Subcutaneous adipose tissue (tissue), 4 donors: ENCODE data around the gene NPAS3. TPM values are rescaled to one million over a fixed set of nuclear protein-coding genes. Genes with fewer than 3 reads are reported as not detected.

Experiments
- CTCF ChIP-seq: fragments of 450-650 bp; IDR thresholded peaks from one replicate; pipeline ENCODE4 v1.5.1; 2016; ENCODE audit warnings: low read depth, mild to moderate bottlenecking, control low read depth, antibody characterized with exemption, moderate library complexity
- total RNA-seq, 4 donors: library from RNA; depleted of rRNA; stranded (reverse); fragments of >200 nt; gene quantifications; one replicate each; pipeline ENCODE4 v1.1.0, GENCODE V29; 2016

NPAS3 gene
- total RNA-seq, 4 donors from 2014 or later, result 0.51 to 1.3 (median 1.0) TPM

- no peak for TF ChIP-seq CTCF
Observed at GRCh38 chr14:33611405-33612196, 672.9 kb downstream of the NPAS3 start.

- TF ChIP-seq CTCF, result no peak
Observed at GRCh38 chr14:33612197-33612505, 673.5 kb downstream of the NPAS3 start.

- TF ChIP-seq CTCF, result no peak
Observed at GRCh38 chr14:33617154-33617553, 678.5 kb downstream of the NPAS3 start.

- no peak for TF ChIP-seq CTCF
Observed at GRCh38 chr14:33618361-33619105, 679.9 kb downstream of the NPAS3 start.

GRCh38 chr14:33622496-33622895, 683.8 kb downstream of the NPAS3 start:
- TF ChIP-seq CTCF, result no peak

- TF ChIP-seq CTCF, result no peak
Observed at GRCh38 chr14:33629792-33630191, 691.1 kb downstream of the NPAS3 start.

GRCh38 chr14:33631021-33631420, 692.3 kb downstream of the NPAS3 start:
- no peak for TF ChIP-seq CTCF
